Right lung (tissue), 5 donors: ENCODE data around the gene PLEKHH3. TPM values are rescaled to one million over a fixed set of nuclear protein-coding genes. Genes with fewer than 3 reads are reported as not detected.
"Not testable (repeated sequence)": the region's sequence is repeated elsewhere in the genome, so short reads cannot be mapped to it uniquely, and the experiment has no call there.

Experiments used
- DNase-seq, 2 donors: peaks; one replicate each; pipeline ENCODE4 v3.0.0-alpha.2; 2013
- polyA plus RNA-seq, 5 donors: library from polyadenylated mRNA; unstranded; fragments of 120-200 nt; gene quantifications; one replicate each; pipeline versions ENCODE4 v1.2.1 to v1.2.3, GENCODE V29; 2013; ENCODE audit warnings: inconsistent platforms in 1 of 5, low replicate concordance in 1 of 5; ENCODE audit not compliant: insufficient read length in 5 of 5, insufficient read depth in 1 of 5

The PLEKHH3 gene
- polyA plus RNA-seq, 5 donors, result 23.9 to 58.4 (median 34.9) TPM

DNA sequence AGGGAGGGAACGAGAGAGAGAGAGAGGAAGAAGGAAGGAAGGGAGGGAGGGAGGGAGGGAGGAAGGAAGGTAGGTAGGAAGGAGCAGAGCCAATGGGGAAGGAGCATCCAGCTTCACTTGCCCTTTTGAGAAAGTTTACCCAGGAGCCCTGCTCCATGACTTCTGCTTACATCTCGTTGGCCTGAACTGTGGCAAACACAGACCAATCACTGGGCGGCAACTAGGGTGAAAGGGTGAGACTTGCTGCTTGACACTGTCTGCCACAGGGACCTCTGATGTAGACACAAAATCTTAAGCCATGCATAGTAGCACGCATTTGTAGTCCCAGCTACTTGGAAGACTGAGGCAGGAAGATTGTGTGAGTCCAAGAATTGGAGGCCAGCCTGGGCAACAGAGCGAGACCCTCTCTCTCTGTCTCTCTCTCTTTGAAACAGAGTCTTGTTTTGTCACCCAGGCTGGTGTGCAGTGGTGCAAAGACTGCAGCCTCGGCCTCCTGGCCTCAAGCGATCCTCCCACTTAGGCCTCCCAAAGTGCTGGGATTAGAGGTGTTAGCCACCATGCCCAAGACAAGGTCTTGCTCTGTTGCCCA, 37.2 kb downstream of the PLEKHH3 start:
- DNase-seq, result no peak

DNA sequence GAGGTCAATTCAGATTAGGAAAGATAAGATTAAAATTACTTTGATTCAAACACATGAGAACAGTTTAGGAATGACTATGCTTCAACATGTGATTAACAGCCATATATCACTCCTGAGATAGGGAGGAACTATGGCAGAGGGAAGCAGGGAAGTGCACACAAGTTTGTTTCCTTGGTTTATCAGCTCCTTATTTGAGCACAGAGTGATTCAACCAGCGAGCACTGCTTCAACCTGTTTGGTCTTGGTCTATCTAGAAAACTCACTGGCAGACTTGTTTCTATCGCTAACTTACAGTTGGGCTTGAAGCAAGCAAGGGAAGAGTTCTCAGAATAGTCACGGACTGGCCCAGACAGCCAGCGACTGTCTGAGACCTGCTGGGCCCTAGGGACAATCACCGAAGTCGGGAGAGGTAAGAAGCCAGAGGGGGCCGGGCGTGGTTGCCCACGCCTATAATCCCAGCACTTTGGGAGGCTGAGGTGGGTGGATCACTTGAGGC, 43.8 kb downstream of the PLEKHH3 start:
- DNase-seq, result no peak

DNA sequence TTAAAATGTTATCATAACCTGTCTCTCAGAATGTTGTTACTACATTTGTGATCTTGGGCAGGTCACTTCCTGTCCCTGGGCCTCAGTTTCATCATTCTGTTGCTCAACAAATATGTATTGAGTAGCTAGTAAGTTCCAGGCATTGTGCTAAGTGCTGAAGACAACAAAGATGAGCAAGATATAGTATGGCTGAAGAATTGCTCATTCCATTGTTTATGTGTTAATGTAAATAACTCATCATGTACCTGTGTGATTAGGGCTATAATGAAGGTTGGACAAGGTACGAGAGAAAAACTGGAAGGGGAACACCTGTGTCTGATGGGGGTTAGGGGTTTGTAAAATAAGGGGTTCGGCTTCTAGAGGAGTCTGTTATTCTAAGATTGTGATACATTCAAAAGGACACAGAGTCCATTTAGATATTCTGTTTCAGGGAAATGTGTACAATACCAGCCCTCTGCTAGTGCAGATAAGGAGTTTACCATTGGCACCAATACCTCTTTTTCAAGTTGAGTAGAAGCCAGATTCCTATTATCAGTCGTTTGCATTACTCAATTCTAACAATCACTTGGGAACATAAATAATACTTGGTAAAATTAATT, 47.3 kb downstream of the PLEKHH3 start:
- no peak for DNase-seq

DNA sequence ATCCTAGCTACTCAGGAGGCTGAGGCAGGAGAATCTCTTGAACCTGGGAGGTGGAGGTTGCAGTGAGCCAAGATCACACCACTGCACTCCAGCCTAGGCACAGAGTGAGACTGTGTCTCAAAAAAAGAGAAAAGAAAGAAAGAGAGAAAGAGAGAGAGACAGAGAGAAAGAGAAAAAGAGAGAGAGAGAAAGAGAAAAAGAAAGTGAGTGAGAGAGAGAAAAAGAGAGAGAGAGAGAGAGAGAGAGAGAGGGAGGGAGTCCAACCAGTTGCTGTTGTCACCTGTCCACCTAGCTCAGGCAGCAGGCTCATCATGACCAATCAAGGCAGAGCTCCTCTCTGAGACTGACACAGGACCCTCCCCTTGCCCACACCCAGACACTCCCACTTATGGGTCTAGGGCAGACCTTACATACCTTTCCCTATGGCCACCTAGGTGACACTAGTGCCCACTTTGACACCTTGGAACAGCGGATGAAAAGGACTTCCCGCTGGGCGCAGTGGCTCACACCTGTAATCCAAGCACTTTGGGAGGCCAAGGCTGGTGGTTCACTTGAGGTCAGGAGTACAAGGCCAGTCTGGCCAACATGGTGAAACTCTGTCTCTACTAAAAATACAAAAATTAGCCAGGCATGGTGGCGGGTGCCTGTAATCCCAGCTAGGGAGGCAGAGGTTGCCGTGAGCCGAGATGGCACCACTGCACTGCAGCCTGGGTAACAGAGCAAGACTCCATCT, 49.6 kb downstream of the PLEKHH3 start:
- not testable (repeated sequence) for DNase-seq

DNA sequence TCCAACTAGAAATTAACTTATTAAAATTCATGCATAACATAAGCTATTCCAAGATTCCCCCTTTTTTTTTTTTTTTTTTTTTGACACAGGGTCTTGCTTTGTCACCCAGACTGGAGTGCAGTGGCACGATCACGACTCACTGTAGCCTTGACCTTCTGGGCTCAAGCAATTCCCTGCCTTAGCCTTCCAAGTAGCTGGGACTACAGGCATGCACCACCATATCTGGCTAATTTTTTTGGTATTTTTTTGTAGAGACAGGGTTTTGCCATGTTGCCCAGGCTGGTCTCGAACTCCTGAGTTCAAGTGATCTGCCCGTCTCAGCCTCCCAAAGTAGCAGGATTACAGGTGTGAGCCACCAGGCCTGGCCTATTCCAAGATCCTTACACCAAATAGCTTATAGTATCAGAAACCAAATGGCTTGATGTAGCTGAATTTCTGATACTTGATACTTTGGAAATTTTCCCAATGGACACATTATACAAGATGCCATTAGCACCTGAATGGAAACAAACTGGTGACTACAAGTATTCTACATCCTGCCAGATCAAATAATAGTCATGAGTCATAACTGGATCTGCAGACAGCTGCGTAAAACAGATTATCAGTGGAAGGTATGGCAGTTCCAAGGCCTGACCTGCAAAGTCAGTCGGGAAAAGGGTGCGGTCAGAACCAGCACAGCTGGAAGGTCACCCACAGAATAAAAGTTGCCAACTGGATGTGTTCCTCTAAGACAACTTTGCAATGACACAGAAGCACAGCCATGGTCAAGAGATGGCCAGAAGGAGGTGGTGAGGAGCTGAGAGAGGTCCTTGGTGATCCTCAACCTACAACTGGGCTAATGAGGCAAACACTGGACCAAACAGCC, 52.8 kb downstream of the PLEKHH3 start:
- no peak for DNase-seq

DNA sequence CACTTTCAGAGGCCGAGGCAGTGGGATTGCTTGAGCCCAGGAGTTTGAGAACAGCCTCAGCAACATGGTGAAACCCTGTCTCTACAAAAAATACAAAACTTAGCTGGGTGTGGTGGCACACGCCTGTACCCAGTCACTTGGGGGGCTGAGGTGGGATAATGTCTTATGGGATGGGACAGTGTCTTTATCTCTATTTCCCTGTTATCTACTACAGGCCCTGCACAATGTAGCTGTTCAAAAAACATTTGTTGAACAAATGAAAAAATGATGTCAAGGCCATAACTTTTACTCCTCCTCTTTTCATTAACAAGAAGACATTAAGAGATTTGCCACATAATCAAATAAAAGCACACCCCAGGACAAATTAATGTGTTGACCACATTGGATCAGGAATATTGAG, 53.5 kb downstream of the PLEKHH3 start:
- DNase-seq, result no peak

DNA sequence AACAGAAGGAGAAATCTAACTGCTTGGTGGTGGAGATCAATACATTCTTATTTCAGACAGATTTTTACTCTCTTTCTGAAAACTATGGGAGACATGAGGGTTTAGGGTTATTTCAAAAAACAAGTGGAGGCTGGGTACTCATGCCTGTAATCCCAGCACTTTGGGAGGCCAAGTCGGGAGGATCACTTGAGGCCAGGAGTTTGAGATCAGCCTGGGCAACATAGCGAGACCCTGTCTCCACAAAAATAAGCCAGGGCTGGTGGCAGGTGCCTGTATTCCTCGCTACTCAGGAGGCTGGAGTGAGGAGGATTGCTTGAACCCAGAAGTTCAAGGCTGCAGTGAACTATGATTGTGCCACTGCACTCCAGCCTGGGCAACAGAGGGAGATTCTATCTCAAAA, 54.8 kb downstream of the PLEKHH3 start:
- not testable (repeated sequence) for DNase-seq

DNA sequence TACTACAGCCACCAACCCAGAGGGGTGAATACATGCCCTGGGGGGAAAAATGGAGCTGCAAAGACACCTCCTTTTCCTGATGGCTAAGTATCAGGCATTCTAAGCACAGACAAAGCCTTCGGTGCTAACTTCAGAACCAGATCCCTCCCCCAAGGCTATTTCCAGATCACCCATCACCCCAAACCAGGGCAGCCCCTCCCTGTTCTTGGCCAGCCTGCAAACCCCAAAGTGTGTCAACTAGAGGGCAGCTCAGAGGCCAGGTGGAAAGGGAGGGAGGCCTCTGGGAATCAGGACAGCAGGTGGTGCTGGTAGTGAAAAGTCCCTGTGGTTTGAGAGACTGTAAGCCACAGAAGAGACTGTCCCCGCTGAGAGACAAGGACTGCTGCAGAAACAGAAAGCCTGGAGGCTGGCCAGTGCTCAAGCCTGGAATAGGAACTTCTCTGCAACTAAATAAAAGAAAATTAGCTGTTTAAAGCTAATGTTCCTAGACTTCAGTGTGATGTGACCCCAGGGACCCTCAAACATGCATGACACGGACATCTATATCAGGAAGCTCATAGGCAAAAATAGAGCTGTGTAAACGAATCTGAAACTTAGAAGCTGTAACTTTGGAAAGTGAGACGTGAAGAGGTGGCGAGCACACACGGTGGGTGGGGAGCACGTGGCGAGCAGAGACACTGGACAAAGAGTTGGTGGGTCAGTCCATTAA, 58.2 kb downstream of the PLEKHH3 start:
- DNase-seq, result no peak

DNA sequence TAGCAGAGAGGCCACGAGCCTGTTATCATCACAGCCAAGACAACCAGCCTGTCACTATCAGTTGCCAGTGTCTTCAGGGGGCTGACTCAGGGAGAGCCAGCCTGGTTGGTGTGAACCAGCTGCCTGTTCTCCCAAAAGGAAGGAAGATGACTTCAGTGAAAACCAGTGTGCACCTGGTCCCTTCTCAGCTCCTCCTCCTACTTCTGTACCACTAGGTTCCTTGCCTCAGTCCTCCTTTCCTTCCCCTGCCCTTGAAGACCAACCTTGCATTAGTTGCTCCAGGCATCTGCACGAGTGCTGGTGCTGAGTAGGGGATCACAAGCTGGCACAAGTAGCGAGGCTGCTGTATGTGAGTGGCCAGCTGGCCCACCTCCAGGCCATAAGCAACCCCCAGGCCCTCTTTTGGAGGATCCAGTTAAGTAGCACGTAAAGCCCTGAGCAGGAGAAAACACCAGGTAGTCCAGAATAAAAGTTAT, 58.8 kb downstream of the PLEKHH3 start:
- DNase-seq, result no peak

Other genes starting within 250 kb of the PLEKHH3 start
- gene ATP6V0A1, start 218.1 kb downstream of the PLEKHH3 start, polyA plus RNA-seq, result 10 to 100 TPM; 45.7 to 59.4 (median 47.6) TPM
- 10 to 100 TPM in 4 of 5 donors, 1 to 10 TPM in 1; 9.8 to 19.2 (median 14.4) TPM for gene NAGLU, start 140.8 kb downstream of the PLEKHH3 start, polyA plus RNA-seq
- gene HSD17B1, start 124.1 kb downstream of the PLEKHH3 start, polyA plus RNA-seq, result 1 to 10 TPM; 3.2 to 5.8 (median 4.5) TPM
- 10 to 100 TPM; 33.5 to 46.9 (median 41.0) TPM for gene COASY, start 114.8 kb downstream of the PLEKHH3 start, polyA plus RNA-seq
- 10 to 100 TPM; 37.5 to 45.9 (median 39.9) TPM for gene MLX, start 109.9 kb downstream of the PLEKHH3 start, polyA plus RNA-seq
- gene PSMC3IP, start 99.3 kb downstream of the PLEKHH3 start, polyA plus RNA-seq, result 10 to 100 TPM; 17.1 to 24.1 (median 18.2) TPM
- gene RETREG3, start 67.6 kb downstream of the PLEKHH3 start, polyA plus RNA-seq, result 10 to 100 TPM; 46.1 to 65.3 (median 56.0) TPM
- 10 to 100 TPM; 32.2 to 46.9 (median 34.9) TPM for gene TUBG1, start 67.3 kb downstream of the PLEKHH3 start, polyA plus RNA-seq
- gene TUBG2, start 17.7 kb downstream of the PLEKHH3 start, polyA plus RNA-seq, result 10 to 100 TPM; 25.6 to 44.0 (median 30.0) TPM
- gene CCR10, start 4.8 kb upstream of the PLEKHH3 start, polyA plus RNA-seq, result 1 to 10 TPM in 2 of 5 donors, under 1 TPM in 3; 0.87 to 1.8 (median 0.97) TPM
- gene CNTNAP1, start 5.5 kb upstream of the PLEKHH3 start, polyA plus RNA-seq, result 10 to 100 TPM in 2 of 5 donors, 1 to 10 TPM in 3; 7.0 to 13.8 (median 9.5) TPM
- gene EZH1, start 68.0 kb upstream of the PLEKHH3 start, polyA plus RNA-seq, result 10 to 100 TPM; 27.1 to 51.7 (median 37.1) TPM
- 100 to 1,000 TPM; 155 to 221 (median 188) TPM for gene RAMP2, start 84.2 kb upstream of the PLEKHH3 start, polyA plus RNA-seq
- 10 to 100 TPM; 66.5 to 77.3 (median 74.6) TPM for gene VPS25, start 96.5 kb upstream of the PLEKHH3 start, polyA plus RNA-seq
- 1 to 10 TPM in 4 of 5 donors, under 1 TPM in 1; 0.82 to 2.1 (median 1.6) TPM for gene WNK4, start 103.6 kb upstream of the PLEKHH3 start, polyA plus RNA-seq
- gene COA3, start 121.7 kb upstream of the PLEKHH3 start, polyA plus RNA-seq, result 10 to 100 TPM; 83.6 to 96.6 (median 86.7) TPM
- 1 to 10 TPM; 2.3 to 3.2 (median 2.9) TPM for gene CNTD1, start 121.9 kb upstream of the PLEKHH3 start, polyA plus RNA-seq
- 10 to 100 TPM; 53.9 to 79.4 (median 68.0) TPM for gene BECN1, start 147.3 kb upstream of the PLEKHH3 start, polyA plus RNA-seq
- 10 to 100 TPM; 65.8 to 81.2 (median 74.9) TPM for gene PSME3, start 156.4 kb upstream of the PLEKHH3 start, polyA plus RNA-seq
- gene AOC2, start 167.6 kb upstream of the PLEKHH3 start, polyA plus RNA-seq, result 1 to 10 TPM; 1.8 to 3.1 (median 2.6) TPM
- 100 to 1,000 TPM; 116 to 203 (median 162) TPM for gene AOC3, start 174.2 kb upstream of the PLEKHH3 start, polyA plus RNA-seq
- gene G6PC1, start 223.8 kb upstream of the PLEKHH3 start, polyA plus RNA-seq, result under 1 TPM in 4 of 5 donors, not detected in 1; 0.04 to 0.12 (median 0.05) TPM